Stimulated activated CD4-positive, alpha-beta T cell treated with anti-CD3 and anti-CD28 coated beads, Interleukin-4, amount 100 ng/mL, for 24 hours (primary cell): ENCODE results near the gene ANKDD1A.

Source experiments
- DNase-seq: peaks from one replicate; pipeline ENCODE4 v3.0.0-alpha.2; 2020

The ANKDD1A gene

DNA sequence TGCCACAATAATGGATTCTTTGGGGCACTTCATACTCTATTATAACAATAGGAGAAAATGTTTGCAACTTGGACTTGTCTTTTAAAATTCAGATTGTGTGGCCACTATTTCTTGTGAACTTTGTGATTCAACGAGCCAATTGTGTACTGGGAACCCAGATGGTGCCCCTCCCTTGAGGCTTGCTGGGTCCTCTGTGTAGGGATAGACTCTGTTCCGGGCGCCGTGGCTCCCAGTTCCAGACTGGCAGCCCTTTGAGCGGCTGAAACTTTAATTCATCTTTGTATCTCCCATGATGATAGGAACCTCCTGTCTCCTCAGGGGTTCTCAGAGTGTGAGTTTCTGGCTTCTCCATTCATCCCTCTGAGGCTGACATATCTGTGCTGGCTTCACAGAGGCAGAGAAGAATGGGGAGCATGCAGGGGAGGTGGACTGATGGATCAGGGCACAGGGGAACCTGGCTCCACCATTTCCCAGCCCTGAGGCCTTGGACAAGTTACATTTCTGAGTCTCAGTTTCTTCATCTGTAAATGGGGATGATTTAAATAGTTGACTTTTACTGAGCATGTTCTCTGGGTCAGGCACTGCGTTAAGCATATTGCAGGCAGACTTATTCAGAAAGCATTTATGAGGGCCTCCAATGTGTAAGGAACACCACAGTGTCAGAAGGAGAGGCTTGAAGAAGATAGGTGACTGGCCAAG lies 15.2 kb upstream of the ANKDD1A start:
- no peak for DNase-seq

DNA sequence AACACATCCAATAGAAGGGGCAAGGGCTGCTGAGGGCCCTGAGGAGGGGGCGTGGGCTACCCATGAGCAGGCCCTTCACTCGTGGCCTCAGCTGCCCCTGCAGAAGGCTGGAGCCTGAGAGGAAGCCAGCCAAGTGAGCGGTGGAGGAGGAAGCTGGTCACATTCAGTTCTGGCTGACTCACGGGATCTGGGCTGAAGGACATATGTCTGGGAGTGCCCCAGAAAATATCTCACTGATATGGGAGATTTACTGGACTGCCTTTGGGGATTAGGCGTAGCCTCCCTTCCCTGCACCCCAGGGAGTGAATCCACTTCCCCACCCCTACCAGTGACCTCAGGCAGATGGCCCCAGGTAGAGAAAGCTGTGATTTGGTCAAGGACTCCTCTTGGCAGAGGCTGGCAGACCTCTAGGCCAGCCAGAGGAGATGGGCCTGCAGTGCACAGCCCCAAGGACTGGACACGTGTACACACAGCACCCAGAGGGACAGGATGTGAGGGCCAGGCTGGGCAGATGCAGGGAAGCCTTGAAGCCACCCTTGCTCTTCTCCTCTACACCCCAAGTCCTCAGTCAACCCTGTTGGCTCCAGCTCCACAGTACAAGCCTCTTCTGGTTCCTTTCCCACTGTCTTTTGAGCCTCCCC lies 14.2 kb upstream of the ANKDD1A start:
- no peak for DNase-seq

DNA sequence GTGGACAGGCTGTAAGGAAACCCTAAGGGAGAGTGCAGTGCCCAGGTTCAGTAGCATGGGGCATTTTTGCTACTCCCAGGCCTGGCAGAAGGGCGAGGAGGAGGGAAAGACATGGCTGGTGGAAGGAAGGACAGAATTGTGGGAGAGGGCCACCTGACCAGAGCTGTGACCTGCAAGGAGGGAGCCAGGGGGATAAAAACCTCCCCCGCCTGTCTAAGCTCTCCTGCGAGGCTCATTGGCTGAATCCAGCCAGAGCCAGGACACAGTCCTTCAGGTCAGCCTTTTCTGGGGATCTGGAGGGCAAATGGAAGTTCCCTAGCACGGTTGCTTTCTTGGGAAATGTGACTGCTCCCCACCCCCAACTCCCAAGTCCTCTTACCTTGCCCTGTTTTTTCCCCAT lies 13.3 kb upstream of the ANKDD1A start:
- DNase-seq = no peak

DNA sequence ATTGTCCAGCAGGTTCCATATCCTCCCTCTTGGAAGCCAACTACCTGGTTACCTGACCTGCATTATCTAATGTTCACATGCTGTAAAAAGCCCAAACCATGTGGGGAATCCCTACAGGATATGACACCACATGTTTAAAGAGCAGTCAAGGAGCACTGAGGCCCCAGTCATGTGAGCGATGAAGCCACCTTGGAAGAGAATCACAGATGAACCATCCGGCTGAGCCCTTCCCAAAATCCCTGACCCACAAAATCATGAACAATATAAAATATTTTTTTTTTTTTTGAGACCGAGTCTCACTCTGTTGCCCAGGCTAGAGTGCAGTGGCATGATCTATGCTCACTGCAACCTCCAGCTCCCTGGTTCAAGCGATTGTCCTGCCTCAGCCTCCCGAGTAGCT lies 10.6 kb upstream of the ANKDD1A start:
- DNase-seq = no peak

DNA sequence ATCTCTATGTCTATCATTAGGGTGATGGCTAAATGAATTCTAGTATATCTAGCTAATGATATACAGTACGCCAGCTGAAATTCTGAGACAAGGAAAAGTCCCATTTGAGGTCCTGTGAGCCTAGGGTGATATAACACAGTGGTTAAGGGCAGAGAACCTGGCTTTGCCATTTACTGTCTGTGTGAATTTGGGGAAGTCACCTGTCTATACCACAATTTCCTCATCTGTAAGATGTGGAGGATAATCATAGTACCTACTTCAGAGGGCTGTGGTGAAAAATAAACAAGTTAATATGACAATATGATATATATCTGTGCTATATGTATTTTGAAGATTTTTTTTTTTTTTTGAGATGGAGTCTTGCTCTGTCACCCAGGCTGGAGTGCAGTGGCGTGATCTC lies 9.8 kb upstream of the ANKDD1A start:
- no peak for DNase-seq

DNA sequence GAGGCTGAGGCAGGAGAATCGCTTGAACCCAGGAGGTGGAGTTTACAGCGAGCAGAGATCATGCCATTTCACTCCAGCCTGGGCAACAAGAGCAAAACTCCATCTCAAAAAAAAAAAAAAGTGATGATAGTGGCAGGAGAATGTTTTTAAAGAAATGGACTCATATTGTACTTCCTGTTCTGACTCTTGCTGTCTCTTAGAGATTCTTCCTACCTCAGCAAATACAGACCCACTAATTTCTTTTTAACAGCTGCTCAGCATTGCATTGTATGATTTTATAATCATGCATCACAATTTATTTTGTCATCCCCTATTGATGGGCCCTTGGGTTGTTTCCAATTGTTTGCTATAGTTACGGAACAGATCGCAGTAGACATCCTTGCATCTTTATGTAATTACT lies 8.8 kb upstream of the ANKDD1A start:
- DNase-seq = no peak

DNA sequence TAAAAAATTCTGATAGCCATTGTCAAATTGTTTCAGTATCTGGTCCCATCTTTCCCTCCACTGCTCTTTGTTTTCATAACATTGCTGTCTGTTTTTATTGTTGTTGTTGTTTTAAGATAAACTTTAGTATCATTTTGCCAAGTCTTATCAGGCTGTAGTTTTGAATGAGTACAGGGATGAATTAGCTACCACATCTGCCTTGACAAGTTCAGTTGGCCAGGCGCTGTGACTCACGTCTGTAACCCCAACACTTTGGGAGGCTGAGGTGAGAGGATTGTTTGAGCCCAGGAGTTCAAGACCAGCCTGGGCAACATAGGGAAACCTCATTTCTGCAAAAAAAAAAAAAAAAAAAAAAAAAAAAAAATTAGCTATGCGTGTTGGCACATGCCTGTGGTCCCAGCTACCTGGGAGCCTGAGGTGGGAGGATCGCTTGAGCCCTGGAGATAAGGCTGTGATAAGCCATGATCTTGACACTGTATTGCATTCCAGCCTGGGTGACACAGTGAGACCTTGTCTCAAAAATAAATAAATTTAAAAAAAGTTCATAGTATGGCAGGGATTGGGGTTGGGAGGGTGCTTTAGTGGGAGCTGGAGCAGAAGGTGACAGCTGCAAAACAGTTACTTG lies 8.3 kb upstream of the ANKDD1A start:
- DNase-seq = no peak

DNA sequence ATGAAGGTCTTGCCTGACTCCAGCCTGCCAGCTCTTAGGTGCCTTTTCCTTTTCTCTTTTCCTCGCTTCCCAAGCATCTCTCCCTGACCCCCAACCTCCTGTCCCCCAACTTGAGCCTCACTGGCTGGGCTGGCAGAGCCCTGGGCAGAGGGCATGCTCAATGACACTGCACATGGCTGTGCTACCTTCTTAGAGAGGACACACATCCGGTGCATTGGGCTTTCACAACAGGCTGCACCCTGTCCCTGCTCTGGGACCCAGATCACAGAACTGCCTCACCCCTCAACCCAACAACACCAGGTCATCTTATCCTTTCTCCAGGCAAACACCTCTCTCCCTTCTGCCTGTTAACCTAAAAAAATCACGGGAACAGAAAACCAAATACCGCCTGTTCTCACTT lies 7.5 kb upstream of the ANKDD1A start:
- DNase-seq = no peak

DNA sequence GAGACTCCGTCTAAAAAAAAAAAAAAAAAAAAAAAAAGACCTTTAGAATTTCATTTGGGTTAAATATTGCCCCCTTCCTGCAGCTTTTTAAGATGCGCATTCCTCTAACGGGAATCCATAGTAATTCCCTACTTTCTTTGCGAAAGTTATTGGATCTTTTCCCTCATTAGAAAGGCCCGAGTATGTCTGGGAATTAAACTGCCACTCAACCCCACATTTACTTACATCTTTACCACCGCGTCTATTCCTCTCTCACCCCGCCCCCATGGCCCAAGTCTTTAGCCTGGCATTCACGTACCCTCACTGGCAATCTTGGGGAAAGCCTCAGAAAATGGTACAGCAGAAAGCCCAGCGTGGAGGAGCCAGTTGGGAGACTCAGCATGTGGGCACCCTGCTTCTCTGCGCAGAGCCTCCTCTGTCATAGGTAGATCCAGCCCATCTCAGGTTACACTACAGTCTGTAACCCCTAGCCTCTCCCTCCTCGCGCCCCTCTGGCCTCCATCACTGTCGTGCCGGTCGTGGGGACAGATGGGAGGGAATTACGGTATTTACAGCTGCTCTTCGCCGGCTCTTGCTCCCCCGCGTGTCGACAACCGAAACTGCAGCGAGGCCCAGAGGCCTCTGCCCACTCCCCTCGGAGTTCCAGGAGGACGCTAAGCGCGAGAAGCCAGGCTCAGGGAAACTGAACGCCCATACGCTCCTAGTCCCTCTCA lies 6.4 kb upstream of the ANKDD1A start:
- peak; percentile 85 for DNase-seq

DNA sequence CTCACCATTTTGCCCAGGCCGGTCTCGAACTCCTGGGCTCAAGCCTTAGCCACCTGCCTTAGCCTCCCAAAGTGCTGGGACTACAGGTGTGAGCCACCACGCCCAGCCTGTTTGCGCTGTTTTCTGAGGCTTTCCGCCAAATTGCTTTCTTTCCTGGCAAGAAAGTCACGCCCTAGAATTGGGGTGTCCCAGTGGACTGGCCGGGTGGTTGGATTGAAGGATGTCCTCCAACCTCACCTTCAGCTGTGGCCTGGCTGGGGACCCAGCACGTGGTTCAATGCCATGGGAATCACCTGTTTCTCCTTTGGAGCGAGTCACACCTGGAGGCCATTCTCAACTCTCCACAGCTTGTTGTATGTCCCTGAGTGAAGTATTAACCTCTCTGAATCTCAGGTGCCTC lies 5.8 kb upstream of the ANKDD1A start:
- DNase-seq = no peak

DNA sequence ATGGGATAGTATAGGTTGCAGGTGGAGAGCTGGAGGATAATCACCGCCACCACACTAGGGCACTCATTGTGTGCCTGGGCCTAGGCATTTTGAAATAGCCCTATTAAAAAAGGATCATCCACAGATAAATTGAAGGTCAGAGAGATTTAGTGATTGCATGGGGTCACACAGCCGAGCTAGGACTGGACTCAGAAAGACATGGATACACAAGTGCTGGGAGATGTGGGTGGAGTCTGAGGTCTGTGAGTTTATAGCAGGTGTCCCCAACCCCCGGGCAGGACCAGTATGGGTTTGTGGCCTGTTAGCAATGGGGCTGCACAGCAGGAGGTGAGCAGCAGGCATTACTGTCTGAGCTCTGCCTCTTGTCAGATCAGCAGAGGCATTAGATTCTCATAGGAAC lies 5.3 kb upstream of the ANKDD1A start:
- DNase-seq = no peak

DNA sequence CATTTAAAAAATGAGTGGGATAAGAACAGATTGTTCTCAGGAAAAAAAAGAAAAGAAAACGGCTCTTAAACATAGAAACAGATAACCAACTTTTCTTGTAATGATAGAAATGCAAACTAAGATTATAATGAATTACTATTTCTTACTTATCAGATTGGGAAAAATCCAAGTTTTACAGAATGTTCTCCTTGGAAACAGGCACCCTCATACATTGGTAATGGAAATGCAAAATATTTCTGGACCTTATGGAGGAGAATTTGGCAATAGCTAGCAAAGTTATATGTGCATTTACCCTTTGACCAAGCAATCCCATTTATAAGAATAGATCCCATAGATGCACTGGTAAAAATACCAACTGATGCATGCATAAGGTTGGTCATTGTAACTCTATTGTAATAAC lies 3.7 kb upstream of the ANKDD1A start:
- no peak for DNase-seq

DNA sequence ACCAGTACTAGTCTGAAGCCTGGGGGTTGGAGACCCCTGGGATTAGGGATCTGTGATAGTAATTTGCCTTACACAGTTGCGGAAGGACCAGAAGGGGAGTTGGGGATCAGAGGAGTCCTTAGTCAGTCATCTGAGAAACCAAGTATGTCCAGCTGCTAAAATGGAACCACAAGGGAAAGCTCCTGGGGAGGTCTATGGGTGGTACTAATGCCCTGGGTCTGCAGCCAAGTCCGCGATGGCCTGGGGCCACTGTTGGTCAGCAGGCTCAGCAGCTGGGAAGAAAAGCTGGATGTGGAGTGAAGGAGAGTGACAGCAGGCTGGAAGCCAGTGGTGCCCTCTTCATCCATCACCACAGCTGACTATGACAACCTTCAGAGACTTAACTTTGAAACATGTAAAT lies 2.2 kb upstream of the ANKDD1A start:
- no peak for DNase-seq

DNA sequence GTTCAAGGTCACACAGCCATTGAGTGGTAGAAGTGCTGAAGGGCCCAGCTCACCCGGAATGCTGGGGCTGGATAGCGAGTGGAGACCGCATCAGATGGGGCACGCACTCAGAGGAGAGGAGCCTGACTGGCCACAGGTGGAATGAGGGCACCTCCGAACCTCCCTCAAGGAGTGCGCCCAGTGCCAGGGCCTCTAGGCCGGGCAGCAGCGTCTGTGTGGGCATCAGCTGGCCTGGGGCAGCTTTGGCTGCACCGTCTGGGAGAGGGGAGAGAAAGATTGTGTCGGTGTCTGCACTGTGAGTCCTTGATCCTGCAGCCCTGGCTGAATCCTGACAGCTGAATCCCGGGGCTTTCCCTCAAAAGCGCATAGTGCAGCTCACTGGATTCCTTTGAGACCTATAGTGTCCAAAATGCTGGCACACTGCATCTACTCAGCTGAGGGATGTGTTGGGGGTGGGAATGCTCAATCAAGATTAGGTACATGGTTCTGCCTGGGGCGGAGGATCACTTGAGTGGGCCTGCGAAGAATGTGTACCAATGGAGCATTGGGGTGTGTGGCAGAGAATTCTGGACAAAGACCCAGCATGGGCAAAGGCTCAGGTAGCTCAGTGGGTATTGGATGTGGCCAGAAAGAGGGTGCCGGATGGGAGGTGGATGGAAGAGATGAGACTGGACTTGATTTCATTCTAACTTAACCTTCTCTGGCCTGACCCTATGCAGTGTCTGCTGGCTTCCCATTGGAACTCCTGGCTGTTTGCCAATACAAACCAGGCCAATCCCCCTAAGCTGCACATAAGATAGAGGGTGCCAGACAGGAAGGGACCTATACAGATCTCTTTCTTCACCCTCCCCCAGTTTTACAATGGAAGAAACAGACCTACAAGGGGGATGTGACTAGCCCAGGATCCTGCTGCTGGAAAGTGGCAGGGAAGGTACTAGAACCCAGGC lies 950 bp downstream of the ANKDD1A start:
- DNase-seq = no peak

DNA sequence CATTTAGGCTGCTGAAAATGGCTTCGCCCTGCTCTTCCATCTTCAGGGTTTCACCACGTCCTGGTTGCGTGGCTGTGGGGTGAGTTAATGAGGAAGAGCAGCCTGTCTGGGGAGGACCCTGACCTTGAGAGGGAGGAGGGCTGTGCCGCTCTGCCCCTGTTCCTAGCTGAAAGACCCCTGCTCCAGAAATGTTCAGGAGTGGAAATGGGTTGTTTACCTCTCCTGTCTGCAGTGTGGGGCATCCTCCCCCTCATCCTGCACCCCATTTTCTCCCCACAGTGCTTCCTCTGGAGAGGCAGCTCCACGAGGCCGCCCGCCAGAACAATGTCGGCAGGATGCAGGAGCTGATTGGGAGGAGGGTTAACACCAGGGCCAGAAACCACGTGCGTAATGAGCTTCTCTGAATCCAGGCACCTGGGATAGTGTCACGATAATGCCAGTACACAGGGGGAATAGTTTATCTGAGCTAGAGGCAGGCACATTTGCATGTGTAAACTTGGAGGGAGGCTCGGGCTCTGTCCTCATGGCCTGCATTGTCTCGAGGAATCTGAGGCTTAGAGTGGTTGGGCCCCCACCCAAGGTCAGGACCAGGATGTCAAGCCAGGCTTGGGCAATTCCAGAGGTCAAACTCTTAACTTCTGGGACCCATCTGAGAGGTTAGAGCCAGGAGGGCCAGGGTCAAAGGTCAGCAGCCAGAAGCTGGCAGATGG lies 4.0 kb downstream of the ANKDD1A start:
- no peak for DNase-seq

DNA sequence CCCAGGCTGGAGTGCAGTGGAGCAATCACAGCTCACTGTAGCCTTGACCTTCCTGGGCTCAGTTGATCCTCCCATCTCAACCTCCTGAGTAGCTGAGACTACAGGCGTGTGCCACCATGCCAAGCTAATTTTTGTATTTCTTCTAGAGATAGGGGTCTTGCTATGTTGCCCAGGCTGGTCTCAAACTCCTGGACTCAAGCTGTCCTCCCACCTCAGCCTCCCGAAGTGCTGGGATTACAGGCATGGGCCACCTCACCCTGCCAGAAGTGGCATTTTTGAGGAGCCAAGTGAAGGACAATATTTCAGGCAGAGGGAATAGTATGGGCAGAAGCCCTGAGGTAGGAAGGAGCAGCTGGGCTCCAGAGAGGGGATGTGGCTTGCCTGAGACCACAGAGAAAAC lies 4.7 kb downstream of the ANKDD1A start:
- DNase-seq = no peak

DNA sequence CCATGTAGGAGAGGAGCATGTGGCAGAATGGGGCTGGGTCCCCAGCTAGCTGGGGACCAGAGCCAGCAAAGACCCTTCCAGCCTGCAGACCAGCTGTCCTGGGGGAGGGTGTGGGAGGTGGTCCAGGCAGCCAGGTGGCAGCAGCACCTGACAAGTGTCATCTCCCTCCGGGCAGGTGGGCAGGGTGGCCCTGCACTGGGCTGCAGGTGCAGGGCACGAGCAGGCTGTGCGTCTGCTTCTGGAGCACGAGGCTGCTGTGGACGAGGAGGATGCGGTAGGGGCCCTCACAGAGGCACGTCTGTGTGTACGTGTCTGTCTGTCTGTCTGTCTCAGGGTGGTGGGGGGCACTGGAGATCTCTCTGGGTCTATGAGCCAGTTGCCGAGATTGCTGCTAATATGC lies 5.5 kb downstream of the ANKDD1A start:
- DNase-seq = no peak

DNA sequence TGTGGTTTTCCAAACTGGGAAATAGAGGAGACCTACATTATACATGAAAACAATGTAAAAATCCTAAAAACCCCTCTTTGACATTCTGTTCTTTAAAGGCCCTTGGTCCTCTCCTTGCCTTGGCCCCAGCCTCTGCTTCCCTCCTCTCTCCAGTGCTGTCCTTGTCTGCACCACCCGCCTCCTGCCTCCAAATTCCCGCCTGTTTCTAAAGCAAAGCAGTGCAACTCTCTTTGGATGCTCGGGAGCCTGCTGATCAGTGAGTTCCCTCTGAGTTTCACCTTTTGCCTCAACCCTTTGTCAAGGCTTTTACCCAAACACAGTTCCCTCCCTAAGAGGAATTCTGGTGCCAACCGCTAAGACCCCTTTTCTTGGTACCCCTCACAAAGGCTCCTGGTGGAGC lies 8.0 kb downstream of the ANKDD1A start:
- DNase-seq = no peak

DNA sequence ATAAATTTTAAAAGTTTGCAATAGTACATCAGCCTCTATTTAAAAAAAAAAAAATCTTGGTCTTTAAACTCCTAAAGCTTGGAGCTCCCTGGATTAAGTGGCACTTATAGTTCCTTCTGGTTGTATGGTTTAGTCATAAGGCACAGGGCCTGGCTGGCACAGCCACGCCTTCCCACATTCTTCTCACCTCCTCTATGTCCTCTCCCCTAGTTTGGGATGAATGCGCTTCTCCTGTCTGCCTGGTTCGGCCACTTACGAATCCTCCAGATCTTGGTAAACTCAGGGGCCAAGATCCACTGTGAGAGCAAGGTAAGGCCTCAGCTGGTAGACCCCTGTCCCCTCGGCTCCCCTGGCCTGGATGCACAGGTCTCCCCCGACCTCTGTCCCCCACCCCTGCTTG lies 10.0 kb downstream of the ANKDD1A start:
- DNase-seq = no peak

DNA sequence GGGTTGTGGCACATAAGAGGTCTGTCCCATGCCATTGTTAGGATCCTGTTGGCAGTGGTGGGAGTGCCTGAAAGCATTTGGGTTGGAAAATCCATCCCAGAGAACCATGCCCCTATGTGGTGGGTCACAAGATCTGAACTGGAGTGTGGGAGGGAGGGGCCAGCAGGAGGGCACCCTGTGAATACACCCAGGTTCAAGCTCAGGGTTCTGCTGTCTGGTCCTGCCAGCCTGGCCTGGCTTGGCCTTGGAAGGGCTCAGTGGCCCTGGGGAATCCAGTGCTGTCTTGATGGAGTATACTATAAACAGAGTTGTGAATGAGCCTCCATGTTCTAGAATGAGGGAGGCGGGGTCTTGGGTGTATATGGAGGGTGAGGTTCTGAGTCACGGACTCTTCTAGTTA lies 11.8 kb downstream of the ANKDD1A start:
- DNase-seq = no peak

DNA sequence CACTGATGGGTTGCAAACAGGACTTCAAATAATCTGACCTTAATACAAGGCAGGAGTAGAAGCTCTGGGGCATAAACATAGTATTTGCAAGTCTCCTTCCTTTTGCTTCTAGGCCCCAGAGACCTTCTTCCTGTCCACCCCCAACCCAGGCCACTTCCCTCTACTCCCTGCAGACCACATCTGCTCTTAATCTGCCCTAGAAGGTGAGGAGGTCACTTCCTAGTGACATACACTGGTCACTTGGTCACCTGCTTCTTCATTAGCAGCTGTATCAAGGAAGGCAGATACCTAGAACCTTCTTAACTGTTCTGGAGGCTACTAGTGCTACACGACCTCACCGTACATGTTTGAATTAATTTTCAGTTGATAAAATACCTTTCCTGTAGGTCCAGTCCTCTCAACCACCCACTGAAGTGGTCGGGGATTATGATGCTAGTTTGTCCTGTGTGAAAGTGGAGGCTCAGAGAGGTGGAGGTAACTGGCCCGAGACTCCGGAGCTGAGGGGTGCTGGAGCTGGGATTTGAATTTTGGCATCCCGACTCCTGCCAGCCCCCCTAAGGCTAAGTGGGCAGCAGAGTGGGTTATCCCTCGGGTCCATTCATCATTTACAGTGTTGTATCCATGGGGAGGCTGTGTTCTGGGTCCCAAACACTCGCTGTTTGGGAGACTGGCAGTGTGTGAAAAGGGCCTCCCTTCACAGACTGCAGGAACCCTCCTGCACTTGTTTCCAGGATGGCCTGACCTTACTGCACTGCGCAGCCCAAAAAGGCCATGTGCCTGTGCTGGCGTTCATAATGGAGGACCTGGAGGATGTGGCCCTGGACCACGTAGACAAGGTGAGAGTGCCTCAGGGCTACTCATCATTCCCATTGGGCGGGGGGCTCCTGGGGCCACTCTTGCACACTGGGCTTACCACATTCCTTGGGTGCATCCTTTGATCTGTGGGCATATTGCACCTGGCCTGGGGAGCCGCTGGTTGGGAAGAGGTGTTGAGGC lies 13.9 kb downstream of the ANKDD1A start:
- no peak for DNase-seq
